Measurements from ENCODE around the gene PPP2R5C.

Gene PPP2R5C

DNA sequence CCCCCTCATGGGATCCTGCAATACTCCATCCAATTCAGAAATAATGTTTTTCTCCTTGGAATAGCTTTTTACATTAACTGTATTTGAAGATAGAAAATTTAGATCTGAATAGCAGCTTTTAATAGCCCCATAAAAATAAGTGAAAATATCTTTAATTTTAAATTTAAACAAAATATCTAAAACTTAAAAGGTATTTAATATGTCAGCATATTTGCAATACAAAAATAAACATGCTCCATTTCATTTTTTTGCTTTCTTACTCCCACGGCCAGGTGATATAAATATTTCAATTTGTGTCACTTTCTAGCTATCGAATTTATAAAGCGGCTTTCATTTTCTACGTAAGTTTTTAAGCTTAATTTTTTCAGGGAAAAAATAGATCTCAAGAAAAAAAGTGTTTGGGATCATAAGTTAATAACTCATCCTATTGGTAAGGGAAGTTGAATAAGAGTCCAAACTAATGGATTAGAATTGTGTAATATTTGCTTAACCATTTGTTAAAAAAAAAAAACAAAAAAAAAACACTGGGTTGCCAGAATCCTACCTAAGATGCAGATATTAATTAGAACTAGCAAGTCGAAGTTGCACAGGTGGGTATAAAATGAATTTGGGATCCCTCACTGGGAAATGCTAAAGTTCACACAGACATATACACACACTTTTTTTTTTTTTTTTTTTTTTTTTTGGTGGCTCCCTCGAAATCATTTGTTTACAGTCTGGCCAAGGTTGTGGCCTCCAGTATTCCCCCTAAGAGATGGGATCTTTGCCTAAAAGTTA lies 47.6 kb downstream of the PPP2R5C start:
- H3K36me3 ChIP-seq (ENCODE audit: control insufficient read depth in 1 of 2, insufficient read depth in 2 of 2, low read depth in 1 of 2, low read length in 2 of 2), result peaks cover under 1 to 3% of the 10 kb centered on the region in 2 experiments
- no peak overlapping the region for H4K91ac ChIP-seq (ENCODE audit: low read length)
- H3K4ac ChIP-seq (ENCODE audit: low read depth in 1 of 2, low read length in 2 of 2), result no peak overlapping the region
- no peak overlapping the region for H2BK5ac ChIP-seq (ENCODE audit: low read depth, low read length, poor library complexity, severe bottlenecking)
- no peak for DNase-seq
- no peaks in the 10 kb centered on the region for H3K9me3 ChIP-seq (ENCODE audit: control insufficient read depth, low read length)
- H3K23ac ChIP-seq (ENCODE audit: low read length in 2 of 2), result no peak overlapping the region
- no peak overlapping the region for H2BK15ac ChIP-seq (ENCODE audit: low read depth, poor library complexity, severe bottlenecking)
- no peak overlapping the region for H4K8ac ChIP-seq (ENCODE audit: low read length)
- no peak overlapping the region for H3K14ac ChIP-seq (ENCODE audit: low read length in 2 of 2)
- peaks cover 7% of the 10 kb centered on the region for H3K79me1 ChIP-seq (replicated peaks; ENCODE audit: low read length, poor library complexity, severe bottlenecking)
- H2BK120ac ChIP-seq (ENCODE audit: low read depth, low read length), result no peak overlapping the region
- H3K18ac ChIP-seq (ENCODE audit: low read depth in 1 of 2, low read length in 2 of 2), result no peak overlapping the region
- peak overlapping the region; percentile 100 for H3K27ac ChIP-seq (ENCODE audit: low read length, poor library complexity, severe bottlenecking)
- 80% methylated on average over 5 of the region's 6 CpGs for WGBS
- H2AK5ac ChIP-seq (ENCODE audit: low read length, severe bottlenecking), result no peak overlapping the region
- H3K9ac ChIP-seq (ENCODE audit: low read length), result peak overlapping the region; percentile 98
- no peaks in the 10 kb centered on the region for H3K27me3 ChIP-seq (ENCODE audit: control insufficient read depth in 1 of 2, insufficient read depth in 1 of 2, low read length in 2 of 2)
- peaks cover 12% of the 10 kb centered on the region for H3K4me1 ChIP-seq (ENCODE audit: control insufficient read depth, insufficient read depth, low read depth, low read length)
- H2AFZ ChIP-seq (ENCODE audit: low read depth, low read length), result no peak overlapping the region
- peak overlapping the region; percentile 44 for H3K4me2 ChIP-seq (ENCODE audit: low read length, poor library complexity, severe bottlenecking)
- H2BK12ac ChIP-seq (ENCODE audit: low read length in 2 of 2), result no peak overlapping the region
- peak overlapping the region in 1 of 2 experiments; percentile 84 for H3K4me3 ChIP-seq (ENCODE audit: insufficient read depth in 1 of 2, low read depth in 1 of 2, low read length in 2 of 2)

DNA sequence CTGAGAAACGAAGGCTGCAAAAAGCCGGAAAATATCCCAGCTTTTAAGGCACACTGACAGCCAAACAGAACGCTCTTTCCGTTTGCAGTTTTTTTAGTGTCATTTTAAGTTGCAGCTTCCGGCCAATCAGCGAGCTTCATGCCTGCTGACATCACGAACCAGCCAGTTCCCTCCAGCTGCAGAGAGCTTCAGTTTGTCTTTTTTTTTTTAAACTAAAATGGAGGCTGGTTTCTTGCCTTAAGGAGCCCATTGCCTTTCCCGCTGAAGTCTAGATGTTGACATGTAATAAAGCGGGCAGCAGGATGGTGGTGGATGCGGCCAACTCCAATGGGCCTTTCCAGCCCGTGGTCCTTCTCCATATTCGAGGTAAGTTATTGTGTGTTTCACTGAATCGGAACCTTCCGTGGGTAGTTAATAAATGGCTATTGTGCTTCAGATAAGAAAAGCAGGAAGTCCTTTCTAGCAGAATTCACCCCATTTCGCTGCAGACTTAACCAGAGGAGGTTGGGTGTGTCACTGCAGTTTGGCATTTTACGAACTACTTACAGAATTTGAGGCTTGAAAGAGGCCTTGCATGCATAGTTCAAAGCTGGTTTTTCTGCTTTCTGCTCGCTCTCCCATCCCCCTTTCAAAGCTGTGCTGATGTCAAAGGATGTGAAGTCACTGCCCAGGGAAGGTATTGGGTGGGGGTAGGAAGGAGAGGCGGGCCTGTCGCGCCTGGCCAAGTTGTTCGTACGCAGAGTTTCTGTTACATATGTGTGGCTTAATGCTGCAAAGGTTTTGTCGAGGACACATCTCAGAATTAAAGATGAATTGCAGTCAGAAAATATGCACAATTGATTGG lies 48.4 kb downstream of the PPP2R5C start:
- Histone ChIP-seq H2BK120ac (ENCODE audit: low read depth, low read length) (no peak overlapping the region), H2AFZ (ENCODE audit: low read depth, low read length) (peak overlapping the region; percentile 66), H2AK5ac (ENCODE audit: low read length, severe bottlenecking) (no peak overlapping the region), H2BK12ac (ENCODE audit: low read length in 2 of 2) (no peak overlapping the region), H2BK15ac (ENCODE audit: low read depth, poor library complexity, severe bottlenecking) (peak overlapping the region; percentile 93), H3K4me1 (ENCODE audit: control insufficient read depth, insufficient read depth, low read depth, low read length) (peaks cover 15% of the 10 kb centered on the region), H3K18ac (ENCODE audit: low read depth in 1 of 2, low read length in 2 of 2) (peak overlapping the region; percentile 67 to 98), H3K4me2 (ENCODE audit: low read length, poor library complexity, severe bottlenecking) (peak overlapping the region; percentile 88), H4K8ac (ENCODE audit: low read length) (peak overlapping the region; percentile 100), H4K91ac (ENCODE audit: low read length) (peak overlapping the region; percentile 70), H3K4ac (ENCODE audit: low read depth in 1 of 2, low read length in 2 of 2) (peak overlapping the region; percentile 86 to 90), H3K27ac (ENCODE audit: low read length, poor library complexity, severe bottlenecking) (peak overlapping the region; percentile 100), H3K4me3 (ENCODE audit: insufficient read depth in 1 of 2, low read depth in 1 of 2, low read length in 2 of 2) (peak overlapping the region; percentile 62 to 84), H3K9ac (ENCODE audit: low read length) (peak overlapping the region; percentile 98), H3K9me3 (ENCODE audit: control insufficient read depth, low read length) (no peaks in the 10 kb centered on the region), H3K23ac (ENCODE audit: low read length in 2 of 2) (no peak overlapping the region), H3K79me1 (replicated peaks; ENCODE audit: low read length, poor library complexity, severe bottlenecking) (peaks cover 7% of the 10 kb centered on the region), H3K36me3 (ENCODE audit: control insufficient read depth in 1 of 2, insufficient read depth in 2 of 2, low read depth in 1 of 2, low read length in 2 of 2) (peaks cover 5% of the 10 kb centered on the region in 2 experiments), H2BK5ac (ENCODE audit: low read depth, low read length, poor library complexity, severe bottlenecking) (peak overlapping the region; percentile 82), H3K27me3 (ENCODE audit: control insufficient read depth in 1 of 2, insufficient read depth in 1 of 2, low read length in 2 of 2) (no peaks in the 10 kb centered on the region), H3K14ac (ENCODE audit: low read length in 2 of 2) (peak overlapping the region in 1 of 2 experiments; percentile 73)
- WGBS, result 0% methylated on average over 23 of the region's 23 CpGs
- peak; percentile 97 for DNase-seq

DNA sequence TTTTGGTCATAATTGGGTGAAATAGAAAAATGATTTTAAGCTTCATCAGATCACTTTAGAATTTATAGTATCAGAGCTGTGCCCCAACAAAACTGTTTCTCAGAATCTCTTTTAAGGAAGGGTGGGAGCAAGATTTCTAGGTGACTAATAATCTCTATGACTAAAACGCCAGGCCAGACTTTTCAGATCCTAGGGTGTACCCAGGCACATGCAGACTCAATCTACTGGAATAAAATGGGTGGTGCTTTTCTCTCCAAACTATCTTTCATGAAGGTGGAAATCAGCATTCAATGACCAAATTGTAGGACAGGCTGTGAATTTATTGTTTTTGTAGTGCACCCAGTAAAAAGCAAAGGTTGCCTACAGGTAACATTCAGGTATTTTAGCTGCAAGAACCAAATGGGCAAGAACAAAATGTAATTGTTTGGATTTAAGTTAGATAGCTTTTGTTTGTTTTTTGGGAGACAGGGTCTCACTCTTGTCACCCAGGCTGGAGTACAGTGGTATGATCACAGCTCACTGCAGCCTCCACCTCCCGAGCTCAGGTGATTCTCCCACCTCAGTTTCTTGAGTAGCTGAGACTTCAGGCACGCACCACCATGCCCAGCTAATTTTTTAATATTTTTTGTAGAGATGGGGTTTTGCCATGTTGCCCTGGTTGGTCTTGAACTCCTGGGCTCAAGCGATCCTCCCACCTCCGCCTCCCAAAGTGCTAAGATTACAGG lies 49.5 kb downstream of the PPP2R5C start:
- Histone ChIP-seq H3K79me1 (replicated peaks; ENCODE audit: low read length, poor library complexity, severe bottlenecking) (peaks cover 8% of the 10 kb centered on the region), H3K27ac (ENCODE audit: low read length, poor library complexity, severe bottlenecking) (no peak overlapping the region), H4K91ac (ENCODE audit: low read length) (no peak overlapping the region), H2BK5ac (ENCODE audit: low read depth, low read length, poor library complexity, severe bottlenecking) (no peak overlapping the region), H2BK120ac (ENCODE audit: low read depth, low read length) (no peak overlapping the region), H3K23ac (ENCODE audit: low read length in 2 of 2) (no peak overlapping the region), H3K4me3 (ENCODE audit: insufficient read depth in 1 of 2, low read depth in 1 of 2, low read length in 2 of 2) (peak overlapping the region in 1 of 2 experiments; percentile 84), H2AFZ (ENCODE audit: low read depth, low read length) (no peak overlapping the region), H3K9ac (ENCODE audit: low read length) (peak overlapping the region; percentile 98), H4K8ac (ENCODE audit: low read length) (no peak overlapping the region), H3K9me3 (ENCODE audit: control insufficient read depth, low read length) (no peaks in the 10 kb centered on the region), H2BK12ac (ENCODE audit: low read length in 2 of 2) (no peak overlapping the region), H3K18ac (ENCODE audit: low read depth in 1 of 2, low read length in 2 of 2) (no peak overlapping the region), H3K14ac (ENCODE audit: low read length in 2 of 2) (no peak overlapping the region), H2BK15ac (ENCODE audit: low read depth, poor library complexity, severe bottlenecking) (no peak overlapping the region), H2AK5ac (ENCODE audit: low read length, severe bottlenecking) (no peak overlapping the region), H3K36me3 (ENCODE audit: control insufficient read depth in 1 of 2, insufficient read depth in 2 of 2, low read depth in 1 of 2, low read length in 2 of 2) (peaks cover 5 to 7% of the 10 kb centered on the region in 2 experiments), H3K27me3 (ENCODE audit: control insufficient read depth in 1 of 2, insufficient read depth in 1 of 2, low read length in 2 of 2) (no peaks in the 10 kb centered on the region), H3K4me1 (ENCODE audit: control insufficient read depth, insufficient read depth, low read depth, low read length) (peaks cover 16% of the 10 kb centered on the region), H3K4me2 (ENCODE audit: low read length, poor library complexity, severe bottlenecking) (peak overlapping the region; percentile 29), H3K4ac (ENCODE audit: low read depth in 1 of 2, low read length in 2 of 2) (no peak overlapping the region)
- DNase-seq, result peak; percentile 51
- WGBS, result 57% methylated on average over 3 of the region's 5 CpGs

Data from mesenchymal stem cell (in vitro differentiated cells and primary cell).